Measurements from ENCODE around the gene TMC8. TPM values are rescaled to one million over a fixed set of nuclear protein-coding genes. Genes with fewer than 3 reads are reported as not detected.

Gene TMC8
- polyA plus RNA-seq, 3 donors: 13.3 to 151 (median 15.1) TPM

- Histone ChIP-seq H3K4me1 (ENCODE audit: control insufficient read depth in 1 of 2, insufficient read depth in 2 of 2, low read length in 2 of 2) (peaks cover 73 to 85% of the 10 kb centered on the region in 2 donors), H3K4me2 (replicated peaks; ENCODE audit: extremely low read depth, low read length, poor library complexity, severe bottlenecking) (peak overlapping the region; percentile 70), H3K27me3 (ENCODE audit: control insufficient read depth in 2 of 2, insufficient read depth in 2 of 2, low read length in 2 of 2) (no peaks in the 10 kb centered on the region), H2AFZ (ENCODE audit: insufficient read depth, low read depth, low read length, poor library complexity, severe bottlenecking) (no peak overlapping the region), H3K27ac (ENCODE audit: low read depth in 1 of 2, low read length in 2 of 2) (peak overlapping the region; percentile 60 to 67), H3K9ac (ENCODE audit: insufficient read depth, low read length, poor library complexity, severe bottlenecking) (peak overlapping the region; percentile 25), H4K20me1 (ENCODE audit: insufficient read depth, low read length) (peaks cover 18% of the 10 kb centered on the region), H3K79me2 (ENCODE audit: insufficient read depth, low read length) (peaks cover 10% of the 10 kb centered on the region), H3K36me3 (replicated peaks in 1 of 2; ENCODE audit: control insufficient read depth in 1 of 2, insufficient read depth in 2 of 2, low read length in 2 of 2) (peaks cover 15 to 16% of the 10 kb centered on the region in 2 donors), H3K9me3 (replicated peaks in 1 of 2; ENCODE audit: control insufficient read depth in 1 of 2, insufficient read depth in 1 of 2, low read length in 2 of 2) (no peaks in the 10 kb centered on the region), H3K4me3 (replicated peaks in 1 of 3; ENCODE audit: low read depth in 2 of 3, low read length in 3 of 3) (peak overlapping the region in 1 of 3 experiments; percentile 57)
- no peak for TF ChIP-seq CTCF (IDR thresholded peaks at IDR 0.05)
- H3K36me3 Mint-ChIP-seq: peaks cover 11 to 22% of the 10 kb centered on the region in 2 donors
- H3K4me3 Mint-ChIP-seq: peak overlapping the region in 1 of 2 donors; percentile 72
- H3K27me3 Mint-ChIP-seq (ENCODE audit: low read depth in 3 of 3): no peaks in the 10 kb centered on the region
- no peaks in the 10 kb centered on the region for H3K9me3 Mint-ChIP-seq
- peaks cover 64% of the 10 kb centered on the region for H3K4me1 Mint-ChIP-seq
- peak; percentile 92 to 95 (median 93) for DNase-seq
- H3K27ac Mint-ChIP-seq: peak overlapping the region; percentile 78 to 93 (median 88)
- intact Hi-C loops (cut with micrococcal nuclease): loop anchor here in 1 of 2 donors (5.0 kb wide), 1 partner anchor 43 kb away; the partner anchor contains the start of genes AFMID and TK1
- 37% methylated on average over 4 of the region's 11 CpGs for WGBS (ENCODE audit: insufficient coverage)
Measured at GRCh38 chr17:78144147-78144719, 13.7 kb downstream of the TMC8 start.

DNA sequence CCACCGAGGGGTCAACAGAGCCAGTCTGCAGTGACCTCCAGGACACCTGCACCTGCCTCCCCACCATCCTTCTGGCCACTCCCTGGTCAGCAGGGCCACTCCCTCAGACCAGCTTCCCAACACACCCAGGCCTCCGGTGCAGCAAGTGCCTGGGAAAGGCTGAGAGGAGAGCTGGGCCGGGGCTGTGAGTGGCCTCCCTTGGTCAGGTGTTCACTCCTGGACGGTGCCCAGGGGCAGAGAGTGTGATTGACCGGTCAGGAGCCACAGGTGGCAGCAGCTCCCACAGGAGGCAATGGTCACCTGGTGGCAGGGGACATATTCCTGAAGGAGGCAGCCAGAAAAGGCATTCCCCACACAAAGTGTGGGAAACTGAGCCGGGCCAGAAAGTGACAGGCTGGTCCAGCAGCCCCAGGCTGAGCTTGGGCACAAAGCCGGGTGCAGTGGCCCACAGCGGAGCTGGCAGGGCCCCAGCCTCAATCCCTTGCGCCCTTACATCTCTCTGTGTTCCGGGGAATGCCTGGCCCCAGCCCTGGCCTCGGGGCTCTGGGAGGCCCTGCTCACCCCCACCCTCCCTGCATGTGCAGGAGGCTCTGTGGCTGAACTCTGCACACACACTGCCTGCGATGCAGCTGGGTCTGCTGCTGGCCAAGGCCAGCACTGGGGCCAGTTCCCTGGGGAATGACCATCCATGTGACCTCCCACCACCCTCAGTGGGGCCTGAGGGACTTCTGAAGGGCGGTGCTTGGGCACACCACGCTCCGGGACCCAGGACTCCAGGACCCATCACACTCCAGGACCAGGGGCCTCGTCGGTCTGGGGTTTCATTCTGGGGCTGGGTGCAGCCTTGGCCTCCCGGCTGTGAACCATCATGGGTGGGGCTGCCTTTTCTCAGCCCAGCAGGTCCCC is 14.4 kb downstream of the TMC8 start:
- intact Hi-C loops (cut with micrococcal nuclease): loop anchor here in 1 of 2 donors (5.0 kb wide), 1 partner anchor 42 kb away; the partner anchor contains the start of genes AFMID and TK1
- Histone ChIP-seq H3K4me3 (replicated peaks in 1 of 3; ENCODE audit: low read depth in 2 of 3, low read length in 3 of 3) (peak overlapping the region in 1 of 3 experiments; percentile 57), H3K9ac (ENCODE audit: insufficient read depth, low read length, poor library complexity, severe bottlenecking) (peak overlapping the region; percentile 25), H3K27me3 (ENCODE audit: control insufficient read depth in 2 of 2, insufficient read depth in 2 of 2, low read length in 2 of 2) (no peaks in the 10 kb centered on the region), H3K27ac (ENCODE audit: low read depth in 1 of 2, low read length in 2 of 2) (peak overlapping the region; percentile 60 to 67), H3K9me3 (replicated peaks in 1 of 2; ENCODE audit: control insufficient read depth in 1 of 2, insufficient read depth in 1 of 2, low read length in 2 of 2) (no peaks in the 10 kb centered on the region), H3K4me1 (ENCODE audit: control insufficient read depth in 1 of 2, insufficient read depth in 2 of 2, low read length in 2 of 2) (peaks cover 67 to 78% of the 10 kb centered on the region in 2 donors), H4K20me1 (ENCODE audit: insufficient read depth, low read length) (peaks cover 16% of the 10 kb centered on the region), H3K36me3 (replicated peaks in 1 of 2; ENCODE audit: control insufficient read depth in 1 of 2, insufficient read depth in 2 of 2, low read length in 2 of 2) (peaks cover 15 to 16% of the 10 kb centered on the region in 2 donors), H3K79me2 (ENCODE audit: insufficient read depth, low read length) (peaks cover 10% of the 10 kb centered on the region), H2AFZ (ENCODE audit: insufficient read depth, low read depth, low read length, poor library complexity, severe bottlenecking) (no peak overlapping the region), H3K4me2 (replicated peaks; ENCODE audit: extremely low read depth, low read length, poor library complexity, severe bottlenecking) (peak overlapping the region; percentile 70)
- Mint-ChIP-seq H3K4me1 (peaks cover 60% of the 10 kb centered on the region), H3K27me3 (ENCODE audit: low read depth in 3 of 3) (no peaks in the 10 kb centered on the region), H3K27ac (peak overlapping the region; percentile 78 to 93 (median 88)), H3K36me3 (peaks cover 11 to 21% of the 10 kb centered on the region in 2 donors), H3K4me3 (peak overlapping the region in 1 of 2 donors; percentile 71), H3K9me3 (no peaks in the 10 kb centered on the region)
- no peak for DNase-seq
- TF ChIP-seq CTCF (IDR thresholded peaks at IDR 0.05): no peak
- 80% methylated on average over 13 of the region's 18 CpGs for WGBS (ENCODE audit: insufficient coverage)
